ENCODE data around the gene KIFBP.
"Not testable (repeated sequence)": the region's sequence is repeated elsewhere in the genome, so short reads cannot be mapped to it uniquely, and the experiment has no call there.

KIFBP gene

DNA sequence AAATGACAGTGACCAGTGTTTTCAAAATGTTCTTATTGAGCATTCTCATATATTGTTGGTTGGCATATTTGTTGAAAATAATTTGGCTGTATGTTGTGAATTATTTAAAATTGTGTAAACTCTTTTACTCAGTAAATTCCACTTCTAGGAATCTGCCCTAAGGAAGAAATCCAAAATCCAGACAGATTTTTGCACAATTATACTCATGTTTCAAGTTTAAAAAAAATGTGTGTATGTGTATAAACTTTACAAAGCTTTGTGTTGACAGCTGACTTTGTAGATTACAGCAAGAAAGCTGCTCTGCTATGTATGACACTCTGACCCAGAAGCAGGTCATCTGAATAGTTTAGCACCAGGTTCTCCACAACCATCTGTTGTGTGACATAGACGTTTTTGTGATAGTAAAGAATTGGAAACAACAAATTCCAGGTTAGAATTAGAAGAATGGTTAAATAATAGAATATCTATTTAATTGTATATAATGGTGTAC is 21.6 kb downstream of the KIFBP start:
- no peak overlapping the region for H3K4me3 Mint-ChIP-seq
- H3K4me1 Mint-ChIP-seq: peaks cover 6% of the 10 kb centered on the region
- DNase-seq (ENCODE audit: low spot score in 2 of 2): no peak
- peaks cover 34% of the 10 kb centered on the region for H3K36me3 Mint-ChIP-seq (ENCODE audit: insufficient read depth)
- H3K27me3 Mint-ChIP-seq: no peaks in the 10 kb centered on the region
- no peak for ATAC-seq (replicated peaks; ENCODE audit: extremely low read depth, poor library complexity, severe bottlenecking)
- no peaks in the 10 kb centered on the region for H3K9me3 Mint-ChIP-seq
- H3K27ac Mint-ChIP-seq (ENCODE audit: low read depth): no peak overlapping the region

- not testable (repeated sequence) for DNase-seq (ENCODE audit: low spot score in 2 of 2); H3K27me3 Mint-ChIP-seq
- peaks cover 33% of the 10 kb centered on the region for H3K36me3 Mint-ChIP-seq (ENCODE audit: insufficient read depth)
Observed at GRCh38 chr10:69012778-69013177, 24.2 kb downstream of the KIFBP start.

DNA sequence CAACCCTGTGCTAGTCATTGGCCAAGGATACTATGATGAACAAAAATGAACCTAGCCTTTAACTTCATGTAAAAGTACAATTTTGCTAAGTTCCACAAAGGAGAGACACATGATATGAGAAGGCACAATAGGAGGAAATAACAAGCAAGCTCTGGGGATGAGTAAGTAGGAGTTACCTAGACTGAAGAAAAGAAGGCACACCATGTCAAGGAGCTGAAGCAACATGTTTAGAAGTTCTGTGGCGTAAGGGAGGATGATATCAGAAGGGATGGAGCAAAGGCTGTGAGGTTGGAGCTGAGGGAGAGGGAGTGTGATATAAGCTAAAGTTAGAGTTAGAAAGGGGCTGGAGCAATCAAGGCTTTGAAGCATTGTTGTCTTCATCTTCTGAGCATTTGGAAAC is 25.6 kb downstream of the KIFBP start:
- DNase-seq (ENCODE audit: low spot score in 2 of 2): no peak
- no peaks in the 10 kb centered on the region for H3K9me3 Mint-ChIP-seq
- H3K27ac Mint-ChIP-seq (ENCODE audit: low read depth): no peak overlapping the region
- ATAC-seq (replicated peaks; ENCODE audit: extremely low read depth, poor library complexity, severe bottlenecking): no peak
- H3K4me3 Mint-ChIP-seq: no peak overlapping the region
- H3K36me3 Mint-ChIP-seq (ENCODE audit: insufficient read depth): peaks cover 33% of the 10 kb centered on the region
- no peaks in the 10 kb centered on the region for H3K27me3 Mint-ChIP-seq
- H3K4me1 Mint-ChIP-seq: peaks cover 6% of the 10 kb centered on the region

More at GRCh38 chr10:69012778-69013177, 24.2 kb downstream of the KIFBP start:
- H3K4me1 Mint-ChIP-seq; H3K4me3 Mint-ChIP-seq; ATAC-seq (replicated peaks; ENCODE audit: extremely low read depth, poor library complexity, severe bottlenecking); H3K9me3 Mint-ChIP-seq: not testable (repeated sequence)
- peak overlapping the region; percentile 33 for H3K27ac Mint-ChIP-seq (ENCODE audit: low read depth)

DNA sequence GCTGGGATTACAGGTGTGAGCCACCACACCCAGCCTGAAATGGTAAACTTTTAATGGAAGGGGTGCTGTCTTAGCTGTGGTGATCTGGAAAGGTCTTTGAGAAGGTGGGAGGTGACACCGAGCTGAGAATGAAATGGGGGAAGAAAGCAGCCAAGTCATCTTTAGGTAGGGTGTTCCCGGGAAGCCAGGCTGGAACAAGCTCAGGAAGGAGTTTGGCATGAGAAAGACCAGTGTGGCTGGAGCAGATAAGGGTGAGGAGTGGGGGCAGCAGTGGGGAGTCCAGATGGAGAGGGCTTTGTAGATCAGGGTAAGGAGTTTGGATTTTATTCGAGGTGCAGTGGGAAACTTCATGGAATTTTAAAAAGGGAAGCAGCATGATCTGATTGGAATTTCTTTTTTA is 30.0 kb downstream of the KIFBP start:
- no peak overlapping the region for H3K27ac Mint-ChIP-seq (ENCODE audit: low read depth)
- ATAC-seq (replicated peaks; ENCODE audit: extremely low read depth, poor library complexity, severe bottlenecking) (no peak), DNase-seq (ENCODE audit: low spot score in 2 of 2) (no peak)
- no peaks in the 10 kb centered on the region for H3K27me3 Mint-ChIP-seq
- peaks cover 2% of the 10 kb centered on the region for H3K4me1 Mint-ChIP-seq
- H3K9me3 Mint-ChIP-seq: no peaks in the 10 kb centered on the region
- H3K4me3 Mint-ChIP-seq: no peak overlapping the region
- peaks cover 13% of the 10 kb centered on the region for H3K36me3 Mint-ChIP-seq (ENCODE audit: insufficient read depth)

DNA sequence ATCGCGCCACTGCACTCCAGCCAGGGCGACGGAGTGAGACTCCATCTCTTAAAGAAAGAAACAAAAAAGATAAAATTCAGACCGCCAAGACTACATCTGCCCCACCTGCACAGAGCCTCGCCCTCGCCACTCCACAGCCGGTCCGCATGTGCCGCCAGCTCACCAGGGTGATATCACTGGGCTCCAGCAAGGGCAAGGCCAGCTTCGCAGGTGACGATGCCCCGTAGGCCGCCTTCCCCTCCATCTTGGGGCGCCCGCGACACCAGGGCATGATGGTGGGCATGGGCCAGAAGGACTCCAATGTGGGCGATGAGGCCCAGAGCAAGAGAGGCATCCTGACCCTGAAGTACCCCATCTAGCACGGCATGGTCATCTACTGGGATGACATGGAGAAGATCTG is 34.0 kb downstream of the KIFBP start:
- Mint-ChIP-seq H3K9me3 (no peaks in the 10 kb centered on the region), H3K36me3 (ENCODE audit: insufficient read depth) (peaks cover 2% of the 10 kb centered on the region), H3K4me1 (peaks cover 7% of the 10 kb centered on the region), H3K4me3 (no peak overlapping the region), H3K27ac (ENCODE audit: low read depth) (no peak overlapping the region), H3K27me3 (no peaks in the 10 kb centered on the region)
- DNase-seq (ENCODE audit: low spot score in 2 of 2) (no peak), ATAC-seq (replicated peaks; ENCODE audit: extremely low read depth, poor library complexity, severe bottlenecking) (no peak)

DNA sequence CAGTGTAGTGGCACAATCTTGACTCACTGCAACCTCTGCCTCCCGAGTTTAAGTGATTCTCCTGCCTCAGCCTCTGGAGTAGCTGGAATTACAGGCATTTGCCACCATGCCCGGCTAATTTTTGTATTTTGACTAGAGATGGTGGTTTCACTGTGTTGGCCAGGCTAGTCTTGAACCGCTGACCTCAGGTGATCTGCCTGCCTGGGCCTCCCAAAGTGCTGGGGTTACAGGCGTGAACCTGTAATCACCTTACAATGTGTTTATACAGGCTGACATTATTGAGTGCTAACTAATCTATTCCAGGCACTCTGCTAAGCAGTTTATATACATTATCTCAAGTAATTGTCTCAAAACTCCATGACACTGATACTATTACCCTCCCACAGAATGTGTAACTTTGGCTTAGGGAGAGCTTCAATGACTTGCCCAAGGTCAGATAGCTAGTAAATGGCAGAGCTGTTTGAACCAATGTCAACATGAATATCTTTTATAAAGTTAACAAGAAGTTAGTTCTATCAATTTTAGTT is 36.8 kb downstream of the KIFBP start:
- Mint-ChIP-seq H3K4me1 (peaks cover 11% of the 10 kb centered on the region), H3K4me3 (no peak overlapping the region), H3K36me3 (ENCODE audit: insufficient read depth) (peaks cover 2% of the 10 kb centered on the region), H3K27ac (ENCODE audit: low read depth) (no peak overlapping the region), H3K9me3 (no peaks in the 10 kb centered on the region), H3K27me3 (no peaks in the 10 kb centered on the region)
- ATAC-seq (replicated peaks; ENCODE audit: extremely low read depth, poor library complexity, severe bottlenecking): no peak
- no peak for DNase-seq (ENCODE audit: low spot score in 2 of 2)

DNA sequence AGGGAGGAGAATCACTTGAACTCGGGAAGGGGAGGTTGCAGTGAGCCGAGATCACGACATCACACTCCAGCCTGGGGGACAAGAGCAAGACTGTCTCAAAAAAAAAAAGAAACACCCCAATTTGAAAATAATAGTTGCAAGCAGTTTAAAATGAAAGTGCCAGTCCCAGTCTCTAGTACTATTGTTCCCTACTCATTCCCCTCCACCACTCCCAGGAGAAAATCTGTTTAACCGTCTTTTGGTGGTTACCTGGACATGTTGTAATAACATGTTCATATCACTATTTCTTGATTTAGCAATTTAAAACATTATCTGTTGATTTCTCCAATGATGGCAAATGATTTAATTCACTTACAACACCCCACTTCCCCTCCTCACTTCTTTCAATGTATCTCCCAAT is 44.7 kb downstream of the KIFBP start:
- no peak for ATAC-seq (replicated peaks; ENCODE audit: extremely low read depth, poor library complexity, severe bottlenecking)
- H3K36me3 Mint-ChIP-seq (ENCODE audit: insufficient read depth): peaks cover 4% of the 10 kb centered on the region
- no peak overlapping the region for H3K4me3 Mint-ChIP-seq
- no peaks in the 10 kb centered on the region for H3K9me3 Mint-ChIP-seq
- H3K27ac Mint-ChIP-seq (ENCODE audit: low read depth): no peak overlapping the region
- H3K4me1 Mint-ChIP-seq: no peaks in the 10 kb centered on the region
- DNase-seq (ENCODE audit: low spot score in 2 of 2): no peak
- H3K27me3 Mint-ChIP-seq: no peaks in the 10 kb centered on the region

- H3K36me3 Mint-ChIP-seq (ENCODE audit: insufficient read depth): peaks cover 1% of the 10 kb centered on the region
- no peak for ATAC-seq (replicated peaks; ENCODE audit: extremely low read depth, poor library complexity, severe bottlenecking)
- no peak overlapping the region for H3K27ac Mint-ChIP-seq (ENCODE audit: low read depth)
- no peak overlapping the region for H3K4me3 Mint-ChIP-seq
- no peaks in the 10 kb centered on the region for H3K4me1 Mint-ChIP-seq
- H3K27me3 Mint-ChIP-seq: no peaks in the 10 kb centered on the region
- no peak for DNase-seq (ENCODE audit: low spot score in 2 of 2)
- no peaks in the 10 kb centered on the region for H3K9me3 Mint-ChIP-seq
Observed at GRCh38 chr10:69037489-69037888, 48.9 kb downstream of the KIFBP start.

GRCh38 chr10:69040904-69041303 is 52.3 kb downstream of the KIFBP start:
- Mint-ChIP-seq H3K36me3 (ENCODE audit: insufficient read depth) (peaks cover 11% of the 10 kb centered on the region), H3K4me1 (peaks cover 23% of the 10 kb centered on the region)
- H3K4me3 Mint-ChIP-seq; ATAC-seq (replicated peaks; ENCODE audit: extremely low read depth, poor library complexity, severe bottlenecking); H3K27me3 Mint-ChIP-seq; DNase-seq (ENCODE audit: low spot score in 2 of 2); H3K9me3 Mint-ChIP-seq; H3K27ac Mint-ChIP-seq (ENCODE audit: low read depth): not testable (repeated sequence)

DNA sequence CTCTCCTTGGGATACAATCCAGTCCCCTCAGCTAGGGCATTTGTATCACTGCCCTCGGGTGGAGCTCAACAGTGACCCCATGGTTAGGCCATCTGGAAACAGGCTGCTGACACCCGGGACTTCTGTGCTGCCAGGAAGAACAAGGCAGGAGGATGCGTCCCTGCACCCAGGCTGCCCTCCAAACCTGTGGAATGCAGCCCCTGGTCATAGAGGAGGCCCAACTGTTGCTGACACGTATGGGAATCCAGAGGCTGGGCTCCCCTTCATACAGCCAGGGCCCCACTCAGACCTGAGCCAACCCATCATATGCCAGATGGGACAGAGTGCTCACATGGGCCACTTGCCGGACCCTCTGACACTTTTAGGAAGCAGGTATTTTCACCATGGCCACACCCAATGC is 53.8 kb downstream of the KIFBP start:
- H3K27me3 Mint-ChIP-seq: no peaks in the 10 kb centered on the region
- H3K36me3 Mint-ChIP-seq (ENCODE audit: insufficient read depth): peaks cover 12% of the 10 kb centered on the region
- DNase-seq (ENCODE audit: low spot score in 2 of 2) (no peak), ATAC-seq (replicated peaks; ENCODE audit: extremely low read depth, poor library complexity, severe bottlenecking) (no peak)
- H3K4me1 Mint-ChIP-seq: peaks cover 35% of the 10 kb centered on the region
- no peak overlapping the region for H3K27ac Mint-ChIP-seq (ENCODE audit: low read depth)
- no peaks in the 10 kb centered on the region for H3K9me3 Mint-ChIP-seq
- no peak overlapping the region for H3K4me3 Mint-ChIP-seq

GRCh38 chr10:69042838-69043237 is 54.2 kb downstream of the KIFBP start:
- H3K27ac Mint-ChIP-seq (ENCODE audit: low read depth): no peak overlapping the region
- DNase-seq (ENCODE audit: low spot score in 2 of 2) (no peak), ATAC-seq (replicated peaks; ENCODE audit: extremely low read depth, poor library complexity, severe bottlenecking) (no peak)
- peaks cover 13% of the 10 kb centered on the region for H3K36me3 Mint-ChIP-seq (ENCODE audit: insufficient read depth)
- no peaks in the 10 kb centered on the region for H3K9me3 Mint-ChIP-seq
- H3K4me3 Mint-ChIP-seq: no peak overlapping the region
- peaks cover 35% of the 10 kb centered on the region for H3K4me1 Mint-ChIP-seq
- no peaks in the 10 kb centered on the region for H3K27me3 Mint-ChIP-seq

- peak overlapping the region; percentile 100 for H3K27ac Mint-ChIP-seq (ENCODE audit: low read depth)
- peak in 1 of 2 donors; percentile 43 for DNase-seq (ENCODE audit: low spot score in 2 of 2)
- no peaks in the 10 kb centered on the region for H3K27me3 Mint-ChIP-seq
- ATAC-seq (replicated peaks; ENCODE audit: extremely low read depth, poor library complexity, severe bottlenecking): peak; percentile 57
- peaks cover 39% of the 10 kb centered on the region for H3K4me1 Mint-ChIP-seq
- H3K36me3 Mint-ChIP-seq (ENCODE audit: insufficient read depth): peaks cover 17% of the 10 kb centered on the region
- H3K4me3 Mint-ChIP-seq: peak overlapping the region; percentile 38
- no peaks in the 10 kb centered on the region for H3K9me3 Mint-ChIP-seq
Observed at GRCh38 chr10:69043931-69044531, 55.4 kb downstream of the KIFBP start.

- Mint-ChIP-seq H3K27ac (ENCODE audit: low read depth) (peak overlapping the region; percentile 100), H3K27me3 (no peaks in the 10 kb centered on the region), H3K4me3 (peak overlapping the region; percentile 65), H3K9me3 (no peaks in the 10 kb centered on the region), H3K4me1 (peaks cover 40% of the 10 kb centered on the region), H3K36me3 (ENCODE audit: insufficient read depth) (peaks cover 17% of the 10 kb centered on the region)
- DNase-seq (ENCODE audit: low spot score in 2 of 2) (no peak), ATAC-seq (replicated peaks; ENCODE audit: extremely low read depth, poor library complexity, severe bottlenecking) (peak; percentile 15)
Observed at GRCh38 chr10:69044546-69044945, 55.9 kb downstream of the KIFBP start.
